Natural killer cell (primary cell): ENCODE data around the gene ZNF236. TPM values are rescaled to one million over a fixed set of nuclear protein-coding genes. Genes with fewer than 3 reads are reported as not detected.
"Not testable (repeated sequence)": the region's sequence is repeated elsewhere in the genome, so short reads cannot be mapped to it uniquely, and the experiment has no call there.

Experiments used
- ATAC-seq, 3 donors: fragments of 150-1000 bp in 2 of 3; fragments of 200-7000 bp in 1 of 3; cut with Tn5 transposase; 1 replicate in 1 of 3; 2 replicates in 2 of 3; pipeline ENCODE4 v1.10.0; 2021; ENCODE audit warnings: mild to moderate bottlenecking in 2 of 3, moderate library complexity in 2 of 3
- DNase-seq, 2 donors: peaks; one replicate each; pipeline versions ENCODE4 v3.0.0 to v3.0.0-alpha.2; 2013 to 2021; ENCODE audit warnings: mixed read lengths in 1 of 2
- H3K27ac ChIP-seq: one replicate; pipeline ENCODE4 v1.5.1; 2013; ENCODE audit warnings: mild to moderate bottlenecking, low read length
- H3K27me3 ChIP-seq: one replicate; pipeline ENCODE4 v1.6.1; 2013; ENCODE audit warnings: low read length; ENCODE audit not compliant: control insufficient read depth, insufficient read depth
- H3K36me3 ChIP-seq: one replicate; pipeline ENCODE4 v1.6.1; 2013; ENCODE audit warnings: low read length; ENCODE audit not compliant: control insufficient read depth, insufficient read depth
- H3K4me1 ChIP-seq: one replicate; pipeline ENCODE4 v1.6.1; 2013; ENCODE audit warnings: low read length; ENCODE audit not compliant: control insufficient read depth, insufficient read depth
- H3K4me3 ChIP-seq: one replicate; pipeline ENCODE4 v1.5.1; 2013; ENCODE audit warnings: low read length
- H3K9me3 ChIP-seq: one replicate; pipeline ENCODE4 v1.6.1; 2013; ENCODE audit warnings: low read length; ENCODE audit not compliant: control insufficient read depth, insufficient read depth
- H3K27ac Mint-ChIP-seq, 2 donors: one replicate each; pipeline ENCODE4 v1.8.0; 2022; ENCODE audit warnings: mild to moderate bottlenecking in 2 of 2, mixed read lengths in 2 of 2, moderate library complexity in 1 of 2
- H3K27me3 Mint-ChIP-seq, 2 donors: one replicate each; pipeline ENCODE4 v1.8.0; 2022; ENCODE audit warnings: low read depth in 2 of 2, mixed read lengths in 2 of 2
- H3K36me3 Mint-ChIP-seq: one replicate; pipeline ENCODE4 v1.8.0; 2022; ENCODE audit warnings: mixed read lengths
- H3K4me1 Mint-ChIP-seq, 2 donors: one replicate each; pipeline ENCODE4 v1.8.0; 2022; ENCODE audit warnings: mixed read lengths in 2 of 2
- H3K4me3 Mint-ChIP-seq: one replicate; pipeline ENCODE4 v1.8.0; 2022; ENCODE audit warnings: mild to moderate bottlenecking, moderate library complexity, mixed read lengths
- H3K9me3 Mint-ChIP-seq, 2 donors: one replicate each; pipeline ENCODE4 v1.8.0; 2022; ENCODE audit warnings: mixed read lengths in 2 of 2
- CTCF ChIP-seq: fragments of 200-600 bp; IDR thresholded peaks from one replicate; pipeline ENCODE4 v1.8.0; 2022; ENCODE audit warnings: antibody characterized with exemption
- WGBS: methylation state at CpG from one replicate; pipeline ENCODE4 v1.1.7; 2013; ENCODE audit warnings: missing lambda C conversion rate; ENCODE audit not compliant: insufficient coverage; 5-methylcytosine and 5-hydroxymethylcytosine counted together
- intact Hi-C: fragments of 100-400 bp; cut with micrococcal nuclease; formaldehyde crosslinking; loops from one replicate; pipeline ENCODE4 v1.14.2; 2022
- total RNA-seq, 4 donors: library from RNA; stranded (reverse); fragments of 120-200 nt in 1 of 4; gene quantifications; one replicate each; pipeline versions ENCODE4 v1.2.3 to v1.2.4, GENCODE V29; 2013 to 2022

ZNF236 gene
- total RNA-seq, 3 donors from 2014 or later (not counting 1 experiment from before 2014, with no cell fraction given) = 35.1 to 42.2 (median 39.7) TPM

- 88% methylated on average over 29 of the region's 29 CpGs for WGBS
- TF ChIP-seq CTCF = no peak
- H3K36me3 Mint-ChIP-seq = no peaks in the 10 kb centered on the region
- ATAC-seq (no peak), DNase-seq (no peak)
- H3K4me3 Mint-ChIP-seq = no peak overlapping the region
- H3K4me1 Mint-ChIP-seq = peaks cover 10 to 14% of the 10 kb centered on the region in 2 donors
- intact Hi-C loops = no loop called here
- H3K27me3 Mint-ChIP-seq = no peaks in the 10 kb centered on the region
- Histone ChIP-seq H3K27me3 (no peaks in the 10 kb centered on the region), H3K27ac (no peak overlapping the region), H3K4me1 (no peaks in the 10 kb centered on the region), H3K4me3 (no peak overlapping the region), H3K9me3 (no peaks in the 10 kb centered on the region), H3K36me3 (no peaks in the 10 kb centered on the region)
- H3K27ac Mint-ChIP-seq = no peak overlapping the region
- no peaks in the 10 kb centered on the region for H3K9me3 Mint-ChIP-seq
These were observed 166.7 kb downstream of the ZNF236 start for GRCh38 chr18:76988827-76989646.

DNA sequence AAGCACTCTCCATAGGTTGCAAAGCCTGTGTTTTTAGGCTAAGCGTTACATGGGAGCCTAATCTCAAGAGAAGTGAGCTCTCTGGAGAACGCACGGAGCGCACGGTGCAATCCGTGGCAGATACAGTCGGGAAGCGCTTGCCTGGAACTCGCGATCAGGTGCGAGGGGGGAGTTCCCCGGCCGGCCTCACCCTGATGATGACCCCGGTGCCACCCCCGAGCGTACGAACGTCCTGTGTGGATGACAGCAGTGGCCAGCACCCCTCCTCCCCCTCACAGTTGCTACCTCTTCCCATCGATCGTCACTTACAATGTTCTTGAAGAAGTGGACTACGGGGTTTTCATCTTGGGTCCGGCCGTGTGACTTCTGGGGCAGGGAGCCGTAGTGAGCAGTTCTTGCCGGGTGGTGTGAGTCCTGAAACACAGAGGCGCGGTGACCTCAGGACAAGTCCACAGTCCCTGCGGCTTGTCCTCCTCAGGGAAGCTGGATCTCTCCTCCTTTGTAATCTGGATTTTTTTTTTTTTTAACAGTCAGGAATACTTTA lies 167.4 kb downstream of the ZNF236 start:
- Histone ChIP-seq H3K36me3 (no peaks in the 10 kb centered on the region), H3K27me3 (no peaks in the 10 kb centered on the region), H3K27ac (no peak overlapping the region), H3K4me3 (no peak overlapping the region), H3K9me3 (no peaks in the 10 kb centered on the region), H3K4me1 (no peaks in the 10 kb centered on the region)
- DNase-seq (no peak), ATAC-seq (no peak)
- peaks cover 10 to 14% of the 10 kb centered on the region in 2 donors for H3K4me1 Mint-ChIP-seq
- intact Hi-C loops = no loop called here
- WGBS = 90% methylated on average over 28 of the region's 28 CpGs
- no peak for TF ChIP-seq CTCF
- H3K9me3 Mint-ChIP-seq = no peaks in the 10 kb centered on the region
- H3K27me3 Mint-ChIP-seq = no peaks in the 10 kb centered on the region
- no peak overlapping the region for H3K4me3 Mint-ChIP-seq
- no peak overlapping the region for H3K27ac Mint-ChIP-seq
- no peaks in the 10 kb centered on the region for H3K36me3 Mint-ChIP-seq

DNA sequence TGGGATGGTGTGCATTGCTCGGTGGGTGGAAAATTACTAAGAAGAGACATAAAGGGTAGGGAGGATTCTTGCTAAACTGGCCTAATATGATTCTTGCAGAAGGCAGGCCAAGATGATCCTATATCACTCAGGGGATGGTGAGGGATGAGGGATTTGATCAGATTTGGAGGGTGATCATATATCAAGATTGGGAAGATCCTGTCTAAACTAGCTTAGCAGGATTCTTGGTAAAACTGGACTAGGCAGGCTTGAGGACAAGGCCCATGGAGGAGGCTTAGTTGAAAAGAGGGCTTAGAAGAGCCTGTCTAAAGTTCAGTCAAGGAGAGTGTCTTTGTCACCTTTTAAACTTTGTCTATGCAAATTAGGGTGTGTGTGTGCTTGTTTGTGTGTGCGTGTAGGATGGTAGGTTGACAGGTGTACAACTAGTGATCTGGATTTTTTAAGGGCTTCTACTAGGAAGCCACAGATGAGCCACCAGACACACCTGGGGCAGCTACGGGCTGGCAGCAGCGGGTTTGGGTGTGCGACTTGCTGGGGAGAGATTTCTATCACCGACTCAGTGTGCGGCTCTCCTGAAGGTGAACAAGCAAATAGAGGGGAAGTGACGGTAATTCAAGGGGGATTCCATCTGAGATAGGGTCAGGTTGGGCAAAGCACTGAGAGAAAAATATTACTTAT lies 168.1 kb downstream of the ZNF236 start:
- H3K27ac Mint-ChIP-seq, intact Hi-C loops, H3K36me3 Mint-ChIP-seq, H3K36me3 ChIP-seq, DNase-seq, H3K4me3 Mint-ChIP-seq, ATAC-seq, H3K4me3 ChIP-seq, H3K4me1 ChIP-seq, H3K9me3 Mint-ChIP-seq, H3K27me3 ChIP-seq, H3K9me3 ChIP-seq, H3K27me3 Mint-ChIP-seq, H3K27ac ChIP-seq: not testable (repeated sequence)
- 71% methylated on average over 8 of the region's 8 CpGs for WGBS
- peaks cover 10 to 14% of the 10 kb centered on the region in 2 donors for H3K4me1 Mint-ChIP-seq

- Histone ChIP-seq H3K27me3 (no peaks in the 10 kb centered on the region), H3K9me3 (no peaks in the 10 kb centered on the region), H3K4me3 (no peak overlapping the region), H3K36me3 (no peaks in the 10 kb centered on the region), H3K4me1 (no peaks in the 10 kb centered on the region), H3K27ac (no peak overlapping the region)
- H3K4me3 Mint-ChIP-seq = no peak overlapping the region
- intact Hi-C loops = no loop called here
- no peaks in the 10 kb centered on the region for H3K27me3 Mint-ChIP-seq
- no peaks in the 10 kb centered on the region for H3K9me3 Mint-ChIP-seq
- ATAC-seq (no peak), DNase-seq (no peak)
- H3K4me1 Mint-ChIP-seq = peaks cover 10 to 14% of the 10 kb centered on the region in 2 donors
- no peak overlapping the region for H3K27ac Mint-ChIP-seq
- no peaks in the 10 kb centered on the region for H3K36me3 Mint-ChIP-seq
- TF ChIP-seq CTCF = no peak
- 87% methylated on average over 20 of the region's 20 CpGs for WGBS
These were observed 168.8 kb downstream of the ZNF236 start for GRCh38 chr18:76991021-76991688.
